IMR-90 (cell line): ENCODE measurements around the gene OXCT2.

Source experiments
- CTCF ChIP-seq: conservative IDR thresholded peaks from 2 replicates; pipeline ENCODE4 v1.5.1; 2012; ENCODE audit warnings: mild to moderate bottlenecking, low read depth, low read length, improper control_type of control experiment
- FOS ChIP-seq: fragments of 150-350 bp; IDR thresholded peaks from 2 replicates; pipeline ENCODE4 v1.6.1; 2016; ENCODE audit warnings: low read depth, low read length
- MAZ ChIP-seq: IDR thresholded peaks from 2 replicates; pipeline ENCODE4 v1.6.1; 2012; ENCODE audit warnings: low read depth, mild to moderate bottlenecking, low read length, improper control_type of control experiment, moderate library complexity, borderline replicate concordance
- MXI1 ChIP-seq: IDR thresholded peaks from 2 replicates; pipeline ENCODE4 v1.6.1; 2012; ENCODE audit warnings: low read depth, mild to moderate bottlenecking, low read length, moderate library complexity, borderline replicate concordance
- POLR2A ChIP-seq: IDR thresholded peaks from 2 replicates; pipeline ENCODE4 v1.6.1; 2012; ENCODE audit warnings: mild to moderate bottlenecking, low read depth, low read length
- RCOR1 ChIP-seq: IDR thresholded peaks from 2 replicates; pipeline ENCODE4 v1.6.1; 2012; ENCODE audit warnings: mild to moderate bottlenecking, low read length, improper control_type of control experiment; ENCODE audit not compliant: insufficient replicate concordance
- USF2 ChIP-seq: fragments of 150-350 bp; IDR thresholded peaks from 2 replicates; pipeline ENCODE4 v1.6.1; 2017; ENCODE audit warnings: mild to moderate bottlenecking, antibody characterized with exemption, low read length, low read depth

- TF ChIP-seq CTCF = no peak
- TF ChIP-seq POLR2A = no peak
- TF ChIP-seq USF2 = no peak
- TF ChIP-seq MXI1 = no peak
- no peak for TF ChIP-seq MAZ
- TF ChIP-seq RCOR1 = no peak
- TF ChIP-seq FOS = no peak
Observed at GRCh38 chr1:39757501-39757900, 13.6 kb downstream of the OXCT2 start.
